Activated CD4-positive, CD25-positive, alpha-beta regulatory T cell treated with anti-CD3 and anti-CD28 coated beads, Interleukin-2, amount 50 U/mL, for 16 hours (primary cell): ENCODE measurements around the gene SDK2.

Experiments
- DNase-seq: peaks from one replicate; pipeline ENCODE4 v3.0.0-alpha.2; 2020; ENCODE audit warnings: low read depth, low spot score

Gene SDK2

DNA sequence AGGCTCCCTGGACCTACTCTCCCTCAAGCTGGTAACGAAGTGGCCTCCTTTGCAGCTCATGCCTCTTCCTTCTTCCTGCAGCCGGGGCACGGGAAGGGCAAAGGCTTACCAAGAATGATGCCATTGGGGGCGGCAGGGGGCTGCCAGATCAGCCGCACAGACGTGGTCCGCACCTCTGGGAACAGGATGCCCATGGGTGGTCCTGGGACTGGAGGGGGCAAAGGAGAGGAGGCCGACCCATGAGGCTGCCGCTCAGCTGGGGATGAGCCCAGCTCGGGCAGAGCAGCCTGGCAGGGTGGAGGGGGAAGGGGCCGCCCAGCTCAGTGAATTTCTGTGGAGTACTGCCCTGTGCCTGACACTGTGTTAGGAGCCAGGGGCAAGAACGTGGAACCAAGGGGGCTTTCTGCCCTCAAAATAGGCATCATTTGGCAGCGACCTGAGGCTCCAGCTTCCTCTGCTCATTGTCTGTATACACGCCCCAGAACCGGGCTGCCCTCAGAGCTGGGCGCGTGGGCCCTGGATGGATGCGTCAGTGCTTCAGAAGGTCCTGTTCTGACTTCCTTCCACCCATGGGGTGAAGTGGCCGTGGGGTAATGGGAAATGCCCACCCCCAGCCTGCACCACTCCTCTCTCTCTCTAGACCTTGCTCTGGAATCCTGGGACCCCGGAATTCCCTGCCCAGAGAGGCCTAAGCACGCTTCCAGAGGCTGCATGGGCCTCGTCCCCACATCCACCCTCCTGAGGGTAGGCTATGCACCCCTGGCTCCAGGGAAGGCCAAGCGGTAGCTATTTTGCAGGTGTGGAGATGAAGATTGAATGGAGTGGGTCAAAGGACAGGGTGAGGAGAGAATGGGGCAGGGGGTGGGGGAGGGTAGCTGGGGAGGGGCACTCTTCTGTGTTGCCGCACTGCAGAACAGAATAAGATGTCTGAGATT, 252.6 kb downstream of the SDK2 start:
- no peak for DNase-seq

DNA sequence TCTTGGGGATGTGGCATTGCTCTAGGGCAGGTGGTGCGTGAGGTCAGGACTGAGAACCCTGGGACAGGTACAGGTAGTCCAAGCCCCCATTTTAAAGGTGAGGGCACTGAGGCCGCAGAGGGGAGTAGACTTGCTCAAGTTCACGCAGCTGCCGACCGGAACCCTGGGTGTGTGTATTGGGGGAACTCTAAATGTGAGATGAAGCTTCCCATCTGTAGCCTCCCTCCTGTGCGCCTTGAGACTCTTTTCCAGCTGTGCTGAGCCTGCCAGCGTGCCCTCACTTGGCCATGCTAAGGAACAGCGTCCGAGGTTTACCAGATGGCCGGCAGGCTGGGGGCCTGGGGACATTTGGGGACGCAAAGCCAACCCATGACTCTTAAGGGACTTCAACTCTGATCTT, 253.4 kb downstream of the SDK2 start:
- no peak for DNase-seq

DNA sequence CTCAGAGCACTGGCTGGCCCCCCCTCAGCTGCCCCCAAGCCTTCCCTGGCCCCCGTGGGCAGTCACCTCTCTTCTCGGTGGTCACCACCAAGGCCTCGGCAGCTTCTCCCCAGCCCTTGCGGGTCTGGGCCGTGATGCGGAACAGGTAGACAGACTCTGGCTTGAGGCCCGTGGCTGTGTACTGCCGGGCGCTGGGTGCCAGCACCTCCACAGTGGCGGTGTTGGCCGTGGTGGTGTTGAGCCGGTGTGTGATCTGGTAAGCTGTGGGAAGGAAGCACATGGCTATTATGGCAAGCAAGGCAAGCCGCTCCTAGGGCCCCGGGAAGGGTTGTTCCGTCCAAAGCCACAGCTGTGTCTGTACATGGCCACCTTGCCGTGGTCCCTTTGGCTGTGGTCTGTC, 254.0 kb downstream of the SDK2 start:
- no peak for DNase-seq

DNA sequence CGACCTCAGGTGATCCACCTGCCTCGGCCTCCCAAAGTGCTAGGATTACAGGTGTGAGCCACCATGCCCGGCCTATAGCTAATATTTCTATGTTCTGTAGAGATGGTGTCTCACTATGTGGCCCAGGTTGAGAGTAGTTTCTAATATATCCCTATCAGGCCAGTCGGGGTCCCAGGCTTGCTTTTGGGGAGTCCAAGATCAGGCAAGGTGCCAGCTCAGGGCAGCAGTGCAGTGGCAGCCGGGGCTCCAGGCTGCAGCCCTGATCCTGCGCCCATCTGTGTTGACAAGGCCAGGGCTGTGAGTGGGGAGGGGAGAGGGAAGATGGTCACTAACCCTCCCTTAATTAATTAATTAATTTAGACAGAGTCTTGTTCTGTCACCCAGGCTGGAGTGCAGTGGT, 254.8 kb downstream of the SDK2 start:
- DNase-seq: no peak

DNA sequence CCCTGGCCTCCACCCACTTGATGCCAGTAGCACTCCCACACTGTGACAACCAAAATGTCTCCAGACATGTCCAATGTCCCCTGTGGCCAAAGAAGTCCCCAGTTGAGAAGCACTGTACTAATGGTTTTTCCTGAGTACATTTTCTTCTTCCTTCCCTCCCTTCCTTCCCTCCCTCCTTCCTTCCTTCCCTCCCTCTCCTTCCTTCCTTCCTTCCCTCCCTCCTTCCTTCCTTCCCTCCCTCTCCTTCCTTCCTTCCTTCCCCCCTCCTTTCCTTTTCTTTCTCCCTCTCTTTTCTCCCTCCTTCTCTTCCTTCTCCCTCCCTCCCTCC, 255.7 kb downstream of the SDK2 start:
- no peak for DNase-seq

DNA sequence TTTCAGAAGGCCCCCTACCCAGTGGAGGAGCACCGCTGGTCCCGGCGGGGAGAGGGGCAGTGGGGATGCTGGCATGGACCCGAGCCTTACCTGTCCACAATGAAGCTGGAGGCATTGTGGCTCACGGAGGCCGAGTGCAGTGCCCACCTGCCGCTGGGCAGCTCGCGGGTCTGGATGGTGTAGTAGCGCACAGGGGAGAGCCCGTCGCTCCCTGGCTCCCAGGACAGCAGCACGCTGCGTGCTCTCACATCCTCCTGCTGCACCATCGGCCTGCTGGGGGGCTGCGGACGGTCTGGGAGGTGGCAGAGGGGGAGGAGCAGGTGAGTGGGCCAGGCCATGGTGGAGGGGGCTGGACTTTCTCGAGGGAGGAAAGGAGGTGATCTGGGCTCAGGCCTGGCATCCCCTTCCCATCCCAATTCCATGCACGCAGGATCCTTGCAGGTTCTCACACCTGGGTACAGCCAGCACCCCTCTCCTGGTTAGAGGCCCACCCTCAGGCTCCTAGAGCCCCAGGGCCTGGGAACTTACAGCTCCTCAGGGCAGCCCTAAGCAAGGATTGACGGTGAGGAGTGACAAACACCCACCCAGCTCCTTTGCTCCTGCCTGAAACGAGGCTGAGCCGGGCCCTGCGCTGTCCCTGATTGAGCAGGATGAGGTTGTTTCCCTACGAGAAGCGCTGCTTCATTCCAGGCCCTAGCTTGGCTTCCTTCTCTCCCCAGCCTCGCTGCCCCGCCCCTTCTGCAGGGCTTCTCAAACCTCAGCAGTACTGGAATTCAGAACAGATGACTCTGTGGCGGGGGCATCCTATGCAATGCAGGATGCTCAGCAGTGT, 256.3 kb downstream of the SDK2 start:
- no peak for DNase-seq

DNA sequence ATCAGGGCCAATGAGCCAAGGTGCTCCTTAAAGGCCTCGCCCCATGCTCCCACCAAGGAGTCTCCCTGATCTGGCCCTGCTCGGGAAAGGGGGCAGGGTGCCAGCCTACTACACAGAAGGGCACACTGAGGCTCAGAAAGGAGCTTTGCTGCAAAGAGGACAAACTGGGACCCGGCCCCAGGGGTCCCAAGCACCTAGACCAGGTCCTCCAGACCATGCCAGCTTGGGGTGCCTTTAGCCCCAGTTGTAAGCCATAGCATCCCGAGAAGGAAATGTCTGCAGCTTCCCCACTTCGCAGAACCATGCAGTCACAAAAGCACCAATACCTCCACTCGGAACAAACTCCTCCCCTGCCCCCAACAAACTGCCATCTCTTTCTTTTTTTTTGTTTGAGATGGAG, 257.7 kb downstream of the SDK2 start:
- DNase-seq: no peak

DNA sequence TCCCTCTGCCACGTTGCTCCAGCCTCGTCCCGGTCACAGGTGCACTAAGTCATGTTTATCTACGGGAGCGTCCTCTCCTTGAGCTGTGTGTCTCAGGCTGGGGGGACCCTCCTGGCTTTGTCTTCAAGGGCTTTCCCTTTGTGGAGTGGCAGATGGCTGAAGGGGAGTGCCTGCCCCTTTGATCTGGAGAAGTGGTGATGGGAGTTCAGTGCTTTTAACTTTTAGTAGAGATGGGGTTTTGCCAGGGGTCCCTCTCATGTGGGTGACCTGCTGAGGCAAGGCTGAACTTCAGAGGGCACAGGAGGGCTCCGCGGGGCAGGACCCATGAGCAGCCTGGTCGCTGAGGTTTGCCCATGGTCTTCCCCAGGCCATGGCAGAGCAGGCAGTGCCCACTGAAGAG, 259.3 kb downstream of the SDK2 start:
- DNase-seq: no peak

DNA sequence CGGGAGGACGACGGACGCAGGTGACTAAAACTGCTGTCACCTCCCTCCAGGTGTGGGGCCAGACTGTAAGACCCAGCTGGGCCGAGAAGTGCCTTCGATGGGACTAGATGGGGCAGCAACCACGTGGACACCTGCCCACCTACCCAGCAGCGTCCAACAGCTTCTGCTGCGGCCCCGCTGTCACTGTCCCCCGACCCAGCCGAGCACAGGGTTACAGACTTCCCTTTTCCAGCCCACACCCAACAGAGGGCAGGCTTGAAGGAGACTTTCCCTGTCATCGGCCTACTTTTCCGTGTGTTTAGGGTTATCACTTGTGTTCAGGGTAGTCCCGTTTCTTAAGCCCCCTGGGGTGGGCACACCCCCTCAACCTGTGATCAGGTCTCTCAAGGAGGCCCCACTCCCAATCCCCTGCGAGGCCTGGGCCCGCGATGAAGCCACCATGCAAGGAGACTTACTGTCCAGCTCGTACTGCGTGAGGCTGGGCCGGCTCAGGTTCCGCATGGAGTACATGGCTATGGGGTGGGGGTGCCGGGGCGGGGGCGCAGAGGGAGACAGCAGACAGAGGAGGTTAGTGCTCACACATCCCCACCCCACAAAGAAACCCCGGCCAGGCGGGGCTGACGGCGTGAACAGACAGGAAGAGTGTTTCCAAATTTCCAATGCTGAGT, 263.7 kb downstream of the SDK2 start:
- no peak for DNase-seq

DNA sequence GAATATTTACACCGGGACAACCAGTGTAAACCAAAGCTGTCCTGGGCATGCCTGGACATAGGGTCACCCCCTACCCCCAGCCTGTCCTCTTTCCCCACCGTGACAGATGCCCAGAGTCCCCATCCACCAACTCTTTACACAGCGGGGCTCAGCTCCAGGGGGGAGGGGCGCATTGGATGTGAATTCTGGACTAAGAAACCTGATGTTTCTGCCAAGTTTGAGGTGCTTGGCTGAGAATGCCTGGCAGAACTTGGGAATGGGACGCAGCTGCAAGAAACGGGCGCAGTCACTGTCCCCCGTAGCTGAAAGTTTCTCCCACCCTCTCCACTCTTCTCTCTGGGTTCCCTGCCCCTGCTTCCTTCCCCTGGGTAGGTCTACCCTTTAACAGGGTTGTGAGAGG, 264.4 kb downstream of the SDK2 start:
- no peak for DNase-seq

DNA sequence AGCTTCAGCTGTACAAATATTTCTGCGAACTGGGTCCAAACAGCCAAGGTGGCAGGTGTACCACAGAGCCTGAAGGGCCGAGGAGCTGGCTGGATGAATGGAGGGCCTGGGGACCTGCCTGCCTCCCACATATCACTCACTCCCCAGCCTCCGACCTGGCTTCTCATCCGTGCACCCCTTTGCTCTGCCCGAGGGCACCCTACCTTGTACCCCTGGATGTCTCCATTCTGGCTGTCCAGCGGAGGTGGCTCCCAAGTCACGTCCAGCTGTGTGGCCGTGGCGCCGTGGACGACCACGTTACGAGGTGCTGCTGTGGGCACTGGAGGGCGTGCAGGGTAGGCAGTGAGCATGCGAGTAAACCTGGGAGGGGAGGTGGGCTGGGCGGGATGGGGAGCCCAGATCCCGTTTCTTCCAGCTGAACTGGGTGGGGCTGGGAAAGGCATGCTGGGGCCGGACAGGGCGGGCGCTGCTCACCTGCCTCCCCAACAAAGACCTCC, 265.2 kb downstream of the SDK2 start:
- no peak for DNase-seq

DNA sequence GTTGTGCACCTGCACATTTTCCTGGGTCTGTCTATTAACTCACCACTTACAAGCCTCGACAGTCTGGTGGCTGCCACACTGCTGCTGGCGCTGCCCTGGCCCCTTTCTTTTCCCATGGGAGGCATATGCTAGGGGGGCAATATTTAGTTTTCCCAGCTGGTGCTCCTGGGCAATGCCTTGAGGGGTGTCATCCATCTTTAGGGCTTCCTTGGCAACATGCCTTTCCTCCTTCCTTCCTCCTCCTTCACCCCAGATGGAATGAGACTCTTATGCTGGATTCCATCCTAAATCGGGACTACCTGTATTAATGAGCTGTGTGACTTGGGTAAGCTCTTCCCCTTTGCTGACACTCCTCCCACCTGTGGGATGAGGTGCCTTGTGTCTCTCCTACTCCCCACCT, 267.6 kb downstream of the SDK2 start:
- DNase-seq: no peak

DNA sequence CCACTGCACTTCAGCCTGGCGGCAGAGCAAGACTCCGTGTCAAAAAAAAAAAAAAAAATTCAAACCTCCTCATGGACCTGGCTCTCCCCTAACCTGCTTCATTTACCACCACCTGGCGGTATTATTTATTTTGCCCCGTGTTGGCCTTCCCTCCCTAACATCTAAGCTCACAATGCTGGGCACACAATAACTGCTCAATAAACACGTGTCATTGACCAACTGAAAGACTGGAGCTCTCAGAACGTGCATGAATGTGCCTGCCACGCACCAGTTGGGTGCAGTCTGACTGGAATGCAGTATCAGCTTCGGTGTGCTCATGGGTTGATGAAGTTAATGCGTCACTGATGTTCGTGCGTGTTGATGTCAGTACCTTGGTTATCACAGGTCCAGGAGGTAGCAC, 268.1 kb downstream of the SDK2 start:
- DNase-seq: no peak

DNA sequence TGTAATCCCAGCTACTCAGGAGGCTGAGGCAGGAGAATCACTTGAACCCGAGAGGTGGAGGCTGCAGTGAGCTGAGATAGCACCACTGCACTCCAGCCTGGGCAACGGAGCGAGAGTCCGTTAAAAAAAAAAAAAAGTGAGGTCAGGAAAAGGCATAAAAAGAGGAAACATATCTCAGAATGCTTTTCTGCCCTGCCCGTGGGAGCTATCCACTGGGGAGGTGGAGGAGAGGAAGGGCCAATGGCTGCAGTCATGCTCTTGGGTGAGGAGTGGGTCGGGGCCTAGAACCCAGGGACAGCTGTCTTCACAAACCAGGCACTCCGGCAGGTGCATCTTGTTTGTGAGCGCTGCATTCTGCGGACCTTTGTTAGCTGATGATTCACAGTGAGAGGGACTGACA, 272.4 kb downstream of the SDK2 start:
- no peak for DNase-seq

DNA sequence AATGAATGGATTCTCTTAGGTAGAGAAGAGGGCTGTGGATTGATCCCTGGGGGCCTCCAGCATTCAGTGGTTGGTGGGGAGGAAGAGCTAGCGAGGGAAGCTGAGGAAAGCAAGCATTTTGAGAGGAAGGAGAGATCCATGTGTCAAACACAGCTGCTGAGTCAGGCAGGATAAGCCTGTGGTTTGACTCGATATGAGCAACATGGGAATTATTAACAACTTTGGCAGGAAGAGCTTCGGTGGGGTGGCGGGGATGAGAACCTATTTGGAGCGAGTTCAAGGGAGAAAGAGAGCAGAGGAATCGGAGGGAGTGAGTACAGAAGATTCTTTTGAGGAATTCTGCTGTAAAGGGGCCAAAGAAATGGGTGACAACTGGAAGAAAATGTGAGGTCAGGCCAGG, 273.0 kb downstream of the SDK2 start:
- DNase-seq: no peak

DNA sequence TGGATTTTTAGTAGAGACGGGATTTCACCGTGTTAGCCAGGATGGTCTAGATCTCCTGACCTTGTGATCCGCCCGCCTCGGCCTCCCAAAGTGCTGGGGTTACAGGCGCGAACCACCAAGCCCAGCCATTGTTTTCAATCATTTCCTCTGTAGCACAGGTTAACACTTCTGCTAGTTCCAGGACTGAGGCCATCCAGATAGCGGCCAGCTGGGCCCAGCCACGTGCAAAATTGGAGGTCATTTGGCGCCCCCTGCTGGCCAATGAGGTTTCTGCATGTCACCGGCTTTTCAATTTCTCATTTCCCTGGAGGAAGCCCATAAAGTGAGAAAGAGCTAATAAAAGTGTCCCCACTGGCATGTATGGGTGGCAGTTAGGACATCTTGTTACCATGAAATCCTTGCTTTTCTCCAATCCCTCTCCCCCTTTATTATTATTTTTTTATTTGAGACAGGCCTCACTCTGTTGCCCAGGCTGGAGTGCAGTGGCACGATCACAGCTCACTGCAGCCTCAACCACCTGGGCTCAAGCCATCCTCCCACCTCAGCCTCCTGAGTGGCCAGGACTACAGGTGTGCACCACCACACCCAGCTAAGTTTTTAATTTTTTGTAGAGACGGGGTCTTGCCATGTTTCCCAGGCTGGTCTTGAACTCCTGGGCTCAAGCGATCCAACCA, 274.3 kb downstream of the SDK2 start:
- peak; percentile 56 for DNase-seq

DNA sequence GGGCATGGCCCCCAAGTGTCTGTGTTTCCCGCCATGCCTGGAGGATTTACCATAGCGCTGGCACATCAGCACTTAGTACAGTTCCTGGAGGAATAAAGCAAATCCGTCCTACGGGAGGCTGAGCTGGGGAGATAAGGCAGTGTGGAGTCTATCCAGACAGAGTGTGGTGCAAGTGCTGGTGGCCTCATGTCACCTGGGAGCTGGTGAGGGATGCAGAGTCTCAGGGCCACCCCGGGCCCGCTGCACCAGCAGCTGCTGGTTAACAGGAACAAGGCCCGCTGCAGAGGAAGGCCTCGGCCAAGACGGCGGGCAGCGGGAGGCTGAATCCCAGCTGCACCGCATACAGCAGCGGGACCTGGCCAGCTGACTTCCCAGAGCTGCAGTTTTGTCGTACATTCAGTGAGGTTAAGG, 275.1 kb downstream of the SDK2 start:
- no peak for DNase-seq

DNA sequence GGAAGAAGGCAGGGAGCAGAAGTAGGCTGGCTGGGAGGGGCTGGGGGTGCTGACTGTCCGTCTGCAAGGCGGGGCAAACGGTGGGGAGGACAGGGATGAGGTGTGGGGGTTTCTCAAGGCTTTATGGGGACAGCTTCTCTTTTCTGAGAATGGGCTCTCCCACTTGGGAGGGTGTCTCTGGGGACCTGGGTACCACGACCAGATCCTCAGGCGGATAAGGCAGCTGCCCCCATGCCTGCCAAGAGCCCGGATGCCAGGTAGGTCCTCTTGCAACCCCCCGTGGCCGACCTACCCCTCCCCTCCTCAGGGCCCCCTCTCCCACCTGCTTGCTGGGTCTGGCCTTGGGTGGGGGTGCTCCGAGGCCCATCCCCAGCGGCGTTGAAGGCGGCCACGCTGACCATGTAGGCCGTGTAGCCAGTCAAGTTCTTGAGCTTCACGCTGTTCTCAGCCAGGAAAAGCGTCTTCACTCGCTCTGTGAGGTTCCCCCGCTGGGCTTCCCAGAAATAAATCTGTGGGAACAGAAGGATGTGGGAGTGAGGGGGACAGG, 276.1 kb downstream of the SDK2 start:
- DNase-seq: no peak

DNA sequence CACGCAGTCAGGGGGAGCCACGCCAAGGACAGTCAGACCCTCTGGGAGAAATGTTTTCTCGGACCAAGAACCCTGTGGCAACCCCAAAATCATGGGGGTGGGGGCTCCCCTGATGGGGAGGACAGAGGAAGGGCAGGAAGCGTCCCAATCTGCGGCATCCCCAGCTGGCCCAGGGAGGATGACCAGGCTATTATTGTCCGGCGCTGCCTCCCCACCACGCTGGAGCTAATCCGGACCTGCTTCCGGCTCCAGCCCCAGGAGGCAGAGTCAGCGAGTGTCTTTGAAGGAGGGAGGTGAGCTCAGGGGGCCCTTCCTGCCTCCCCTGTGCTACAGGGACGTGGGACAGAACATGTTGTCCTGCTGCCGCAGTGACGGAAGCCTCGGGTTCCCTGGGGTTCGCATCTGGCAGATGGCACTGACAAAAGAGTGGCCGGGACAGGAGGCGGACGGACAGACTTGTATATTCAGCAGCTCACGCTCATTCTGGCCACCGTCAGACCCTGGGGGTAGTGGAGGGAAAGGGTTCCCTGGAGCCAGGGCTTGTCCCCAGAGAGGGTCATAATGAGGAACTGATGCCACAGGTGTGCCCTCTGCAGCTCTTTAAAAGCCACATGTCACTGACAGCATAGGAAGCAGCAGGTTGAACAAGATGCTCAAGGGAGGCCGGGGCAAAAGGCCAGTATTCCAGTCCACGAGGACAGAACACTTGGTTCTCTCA, 278.2 kb downstream of the SDK2 start:
- no peak for DNase-seq

DNA sequence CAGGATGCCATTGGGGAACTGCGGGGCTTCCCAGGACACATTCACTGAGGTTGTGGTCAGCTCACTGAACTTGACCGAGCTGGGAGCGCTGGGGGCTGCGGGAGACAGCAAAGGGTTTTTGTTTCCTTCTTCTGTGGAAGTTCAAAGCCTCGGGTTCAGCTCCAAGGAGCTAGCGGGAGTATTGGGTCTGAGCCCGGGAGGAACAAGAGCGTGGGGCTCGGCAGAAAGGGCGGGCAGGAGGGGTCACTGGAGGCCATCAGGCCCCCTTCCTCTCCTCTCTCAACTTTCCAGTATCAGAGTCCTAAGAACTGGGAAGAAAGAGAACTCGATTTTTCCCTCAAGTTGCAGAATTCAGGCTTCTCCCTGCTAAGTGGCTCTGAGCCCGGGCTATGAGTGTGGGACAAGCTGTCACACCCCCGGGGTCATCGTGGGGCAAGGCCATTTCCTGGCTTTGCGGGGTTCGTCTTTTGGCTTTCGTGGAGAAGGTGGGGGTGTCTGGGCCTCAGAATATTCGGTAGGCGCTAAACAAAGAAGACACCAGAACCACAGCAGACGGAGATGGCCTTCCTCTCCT, 278.9 kb downstream of the SDK2 start:
- no peak for DNase-seq
